ENCODE measurements around the gene PDE3A.

PDE3A gene

DNA sequence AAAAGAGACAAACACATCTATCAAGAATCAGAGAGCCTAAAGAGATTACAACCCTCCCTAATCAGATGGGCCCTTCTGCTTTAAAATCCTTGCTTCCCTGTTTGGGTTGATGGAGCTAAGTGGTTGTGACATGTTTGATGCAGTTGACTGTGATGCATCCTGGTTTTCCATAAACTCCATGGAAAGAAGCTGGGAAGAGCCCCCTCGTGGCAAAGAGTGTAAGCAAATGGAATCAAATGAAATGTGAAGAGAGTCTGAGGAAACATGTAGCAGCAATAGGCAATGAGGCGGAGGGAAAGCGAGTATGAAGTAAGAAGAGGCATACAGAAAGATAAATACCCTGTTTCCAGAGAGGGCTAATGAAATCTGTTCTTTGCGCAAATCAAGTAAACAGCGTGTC, 256.4 kb downstream of the PDE3A start:
- no peak overlapping the region for H3K9ac ChIP-seq
- H3K79me2 ChIP-seq, result no peaks in the 10 kb centered on the region
- no peak overlapping the region for H3K27ac ChIP-seq
- no peaks in the 10 kb centered on the region for H3K36me3 ChIP-seq (ENCODE audit: control insufficient read depth, insufficient read depth, low read length)
- peak; percentile 27 for TF ChIP-seq CTCF (IDR thresholded peaks at IDR 0.05)
- H3K4me1 ChIP-seq, result peaks cover 13% of the 10 kb centered on the region
- no peaks in the 10 kb centered on the region for H3K27me3 ChIP-seq (ENCODE audit: control insufficient read depth, insufficient read depth, low read length)
- no peak overlapping the region for H3K4me3 ChIP-seq (ENCODE audit: low read depth, low read length)
- H3K9me3 ChIP-seq (ENCODE audit: control insufficient read depth, low read length), result no peaks in the 10 kb centered on the region
- H3K4me2 ChIP-seq (ENCODE audit: low read length), result no peak overlapping the region
- no peak overlapping the region for H2AFZ ChIP-seq

DNA sequence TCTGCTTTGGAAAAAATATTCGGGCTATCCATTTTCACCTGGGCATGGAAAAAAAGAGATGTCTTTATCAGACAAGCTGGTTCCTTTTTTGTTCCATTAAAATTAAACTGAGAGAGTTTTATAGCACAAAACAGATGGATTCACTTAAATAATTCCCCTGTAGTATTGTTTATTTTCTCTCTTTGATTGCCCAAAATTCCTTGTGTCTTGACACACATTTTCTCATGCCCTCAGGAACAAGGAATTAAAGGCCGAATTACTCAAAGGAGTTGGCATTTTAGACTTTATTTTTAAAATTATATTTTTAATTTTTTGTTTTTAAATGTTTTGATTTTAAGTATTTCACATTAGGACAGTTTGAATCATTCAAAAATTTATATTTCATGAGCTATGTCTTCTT, 257.2 kb downstream of the PDE3A start:
- Histone ChIP-seq H3K79me2 (no peaks in the 10 kb centered on the region), H3K36me3 (ENCODE audit: control insufficient read depth, insufficient read depth, low read length) (no peaks in the 10 kb centered on the region), H3K4me3 (ENCODE audit: low read depth, low read length) (no peak overlapping the region), H3K9ac (no peak overlapping the region), H3K9me3 (ENCODE audit: control insufficient read depth, low read length) (no peaks in the 10 kb centered on the region), H3K27me3 (ENCODE audit: control insufficient read depth, insufficient read depth, low read length) (no peaks in the 10 kb centered on the region), H3K4me1 (peaks cover 13% of the 10 kb centered on the region), H3K4me2 (ENCODE audit: low read length) (no peak overlapping the region), H2AFZ (no peak overlapping the region), H3K27ac (no peak overlapping the region)
- no peak for TF ChIP-seq CTCF (IDR thresholded peaks at IDR 0.05)

- no peak overlapping the region for H3K4me2 ChIP-seq (ENCODE audit: low read length)
- H3K79me2 ChIP-seq, result no peaks in the 10 kb centered on the region
- H3K27me3 ChIP-seq (ENCODE audit: control insufficient read depth, insufficient read depth, low read length), result no peaks in the 10 kb centered on the region
- TF ChIP-seq CTCF (IDR thresholded peaks at IDR 0.05), result no peak
- H2AFZ ChIP-seq, result peak overlapping the region; percentile 9
- no peaks in the 10 kb centered on the region for H3K9me3 ChIP-seq (ENCODE audit: control insufficient read depth, low read length)
- no peak overlapping the region for H3K4me3 ChIP-seq (ENCODE audit: low read depth, low read length)
- no peak overlapping the region for H3K9ac ChIP-seq
- no peak overlapping the region for H3K27ac ChIP-seq
- H3K36me3 ChIP-seq (ENCODE audit: control insufficient read depth, insufficient read depth, low read length), result no peaks in the 10 kb centered on the region
- peaks cover 13% of the 10 kb centered on the region for H3K4me1 ChIP-seq
These were observed 258.8 kb downstream of the PDE3A start for GRCh38 chr12:20627001-20627588.

- no peak for TF ChIP-seq CTCF (IDR thresholded peaks at IDR 0.05)
- Histone ChIP-seq H3K9ac (no peak overlapping the region), H3K4me1 (peaks cover 13% of the 10 kb centered on the region)
These were observed 260.0 kb downstream of the PDE3A start for GRCh38 chr12:20628226-20628787.

DNA sequence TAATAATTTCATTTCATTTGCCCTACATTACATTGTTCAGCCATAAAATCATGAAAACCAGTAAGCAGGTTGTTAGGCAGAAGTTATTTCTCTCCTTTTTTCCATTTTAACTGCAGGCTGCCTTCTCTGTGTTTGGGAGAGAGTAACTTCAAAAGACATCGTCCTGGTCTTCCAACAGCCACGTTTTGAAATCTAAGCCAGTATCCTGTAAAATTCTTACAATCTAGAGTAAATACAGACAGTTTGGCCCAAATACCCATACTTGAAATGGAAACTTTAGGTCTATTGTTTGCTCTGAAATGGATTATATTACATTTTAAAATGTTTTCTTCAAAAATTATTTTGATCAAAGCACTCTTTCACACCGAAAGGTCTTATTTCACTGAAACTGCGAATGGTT, 260.7 kb downstream of the PDE3A start:
- peak overlapping the region; percentile 75 for H2AFZ ChIP-seq
- H3K27ac ChIP-seq, result peak overlapping the region; percentile 73
- H3K9ac ChIP-seq, result no peak overlapping the region
- H3K79me2 ChIP-seq, result no peaks in the 10 kb centered on the region
- no peak for TF ChIP-seq CTCF (IDR thresholded peaks at IDR 0.05)
- peaks cover 13% of the 10 kb centered on the region for H3K4me1 ChIP-seq
- H3K4me2 ChIP-seq (ENCODE audit: low read length), result no peak overlapping the region
- no peaks in the 10 kb centered on the region for H3K27me3 ChIP-seq (ENCODE audit: control insufficient read depth, insufficient read depth, low read length)
- H3K4me3 ChIP-seq (ENCODE audit: low read depth, low read length), result no peak overlapping the region
- no peaks in the 10 kb centered on the region for H3K36me3 ChIP-seq (ENCODE audit: control insufficient read depth, insufficient read depth, low read length)
- no peaks in the 10 kb centered on the region for H3K9me3 ChIP-seq (ENCODE audit: control insufficient read depth, low read length)

More at GRCh38 chr12:20628226-20628787, 260.0 kb downstream of the PDE3A start:
- no peaks in the 10 kb centered on the region for H3K9me3 ChIP-seq (ENCODE audit: control insufficient read depth, low read length)
- peak overlapping the region; percentile 73 for H3K27ac ChIP-seq
- H3K27me3 ChIP-seq (ENCODE audit: control insufficient read depth, insufficient read depth, low read length), result no peaks in the 10 kb centered on the region
- H3K4me2 ChIP-seq (ENCODE audit: low read length), result no peak overlapping the region
- H2AFZ ChIP-seq, result peak overlapping the region; percentile 75
- no peaks in the 10 kb centered on the region for H3K79me2 ChIP-seq
- H3K4me3 ChIP-seq (ENCODE audit: low read depth, low read length), result no peak overlapping the region
- H3K36me3 ChIP-seq (ENCODE audit: control insufficient read depth, insufficient read depth, low read length), result no peaks in the 10 kb centered on the region
